Activated T-cell treated with anti-CD3 and anti-CD28 coated beads for 1 hour (primary cell): ENCODE data around the gene VRK3.
"Not testable (repeated sequence)": the region's sequence is repeated elsewhere in the genome, so short reads cannot be mapped to it uniquely, and the experiment has no call there.

ENCODE experiments used
- DNase-seq: peaks from one replicate; pipeline ENCODE4 v3.0.0-alpha.2; 2020; ENCODE audit warnings: low read depth

Gene VRK3

GRCh38 chr19:50025022-50025793 is at the start of gene VRK3:
Gene VRK3, minus strand, starts transcription at chr19:50025372. Its CDS starts 9,210 bp downstream, at chr19:50016162.
- peak; percentile 92 for DNase-seq

GRCh38 chr19:50068382-50068781 is 43.2 kb upstream of the VRK3 start:
- not testable (repeated sequence) for DNase-seq

- DNase-seq, result no peak
These were observed 42.4 kb upstream of the VRK3 start for GRCh38 chr19:50067575-50067974.

GRCh38 chr19:50065938-50066337 is 40.8 kb upstream of the VRK3 start:
- DNase-seq, result no peak

- no peak for DNase-seq
These were observed 36.5 kb upstream of the VRK3 start for GRCh38 chr19:50061650-50062049.

- DNase-seq, result no peak
These were observed 34.9 kb upstream of the VRK3 start for GRCh38 chr19:50060107-50060506.

- no peak for DNase-seq
These were observed 33.9 kb upstream of the VRK3 start for GRCh38 chr19:50059045-50059444.

- no peak for DNase-seq
These were observed 33.3 kb upstream of the VRK3 start for GRCh38 chr19:50058425-50058824.

- no peak for DNase-seq
These were observed 27.9 kb upstream of the VRK3 start for GRCh38 chr19:50053119-50053518.

GRCh38 chr19:50051964-50052363 is 26.8 kb upstream of the VRK3 start:
- no peak for DNase-seq

GRCh38 chr19:50051228-50051895 is 26.2 kb upstream of the VRK3 start:
- DNase-seq, result not testable (repeated sequence)

- peak; percentile 74 for DNase-seq
These were observed 25.4 kb upstream of the VRK3 start for GRCh38 chr19:50050406-50051227.

GRCh38 chr19:50047671-50048070 is 22.5 kb upstream of the VRK3 start:
- no peak for DNase-seq

- DNase-seq, result peak; percentile 53
These were observed 21.7 kb upstream of the VRK3 start for GRCh38 chr19:50046649-50047503.

GRCh38 chr19:50044922-50045321 is 19.8 kb upstream of the VRK3 start:
- DNase-seq, result no peak

- DNase-seq, result no peak
These were observed 18.8 kb upstream of the VRK3 start for GRCh38 chr19:50043967-50044366.

- no peak for DNase-seq
These were observed 17.3 kb upstream of the VRK3 start for GRCh38 chr19:50042363-50043024.

- DNase-seq, result no peak
These were observed 15.8 kb upstream of the VRK3 start for GRCh38 chr19:50040967-50041366.

GRCh38 chr19:50039968-50040367 is 14.8 kb upstream of the VRK3 start:
- no peak for DNase-seq

GRCh38 chr19:50036908-50037307 is 11.7 kb upstream of the VRK3 start:
- DNase-seq, result no peak

GRCh38 chr19:50030937-50031336 is 5.8 kb upstream of the VRK3 start:
- DNase-seq, result no peak
